ENCODE data around the gene TIGD6.

Gene TIGD6

DNA sequence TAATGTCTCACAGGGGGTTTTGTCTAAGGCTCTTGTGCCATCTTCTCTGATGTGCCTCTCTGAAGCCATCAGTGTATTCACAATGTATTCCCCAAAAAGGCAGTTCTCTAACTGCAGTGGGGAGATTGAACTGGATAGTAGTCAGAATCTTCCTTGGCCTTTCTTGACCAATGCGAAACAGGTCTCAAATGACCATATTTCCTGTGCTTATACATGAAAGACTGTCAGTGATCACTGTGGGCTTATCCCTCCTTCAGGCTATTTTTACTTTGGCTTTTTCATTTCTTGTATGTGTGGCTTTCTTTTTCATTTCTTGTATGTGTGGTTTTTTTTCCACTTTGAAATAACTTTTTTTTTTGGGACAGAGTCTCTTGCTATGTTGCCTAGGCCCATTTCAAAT, 19.8 kb upstream of the TIGD6 start:
- H3K27ac ChIP-seq: peak overlapping the region; percentile 74; the same call in 1 of the 2 replicates
- TF ChIP-seq, protein P1, sequence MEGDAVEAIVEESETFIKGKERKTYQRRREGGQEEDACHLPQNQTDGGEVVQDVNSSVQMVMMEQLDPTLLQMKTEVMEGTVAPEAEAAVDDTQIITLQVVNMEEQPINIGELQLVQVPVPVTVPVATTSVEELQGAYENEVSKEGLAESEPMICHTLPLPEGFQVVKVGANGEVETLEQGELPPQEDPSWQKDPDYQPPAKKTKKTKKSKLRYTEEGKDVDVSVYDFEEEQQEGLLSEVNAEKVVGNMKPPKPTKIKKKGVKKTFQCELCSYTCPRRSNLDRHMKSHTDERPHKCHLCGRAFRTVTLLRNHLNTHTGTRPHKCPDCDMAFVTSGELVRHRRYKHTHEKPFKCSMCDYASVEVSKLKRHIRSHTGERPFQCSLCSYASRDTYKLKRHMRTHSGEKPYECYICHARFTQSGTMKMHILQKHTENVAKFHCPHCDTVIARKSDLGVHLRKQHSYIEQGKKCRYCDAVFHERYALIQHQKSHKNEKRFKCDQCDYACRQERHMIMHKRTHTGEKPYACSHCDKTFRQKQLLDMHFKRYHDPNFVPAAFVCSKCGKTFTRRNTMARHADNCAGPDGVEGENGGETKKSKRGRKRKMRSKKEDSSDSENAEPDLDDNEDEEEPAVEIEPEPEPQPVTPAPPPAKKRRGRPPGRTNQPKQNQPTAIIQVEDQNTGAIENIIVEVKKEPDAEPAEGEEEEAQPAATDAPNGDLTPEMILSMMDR (conservative IDR thresholded peaks at IDR 0.05; ENCODE audit: low read depth): no peak
- CTCF ChIA-PET: no interaction called here
- no peak for DNase-seq (ENCODE audit: low spot score)
- POLR2A ChIA-PET (ENCODE audit: low non-redundant PET): no interaction called here

DNA sequence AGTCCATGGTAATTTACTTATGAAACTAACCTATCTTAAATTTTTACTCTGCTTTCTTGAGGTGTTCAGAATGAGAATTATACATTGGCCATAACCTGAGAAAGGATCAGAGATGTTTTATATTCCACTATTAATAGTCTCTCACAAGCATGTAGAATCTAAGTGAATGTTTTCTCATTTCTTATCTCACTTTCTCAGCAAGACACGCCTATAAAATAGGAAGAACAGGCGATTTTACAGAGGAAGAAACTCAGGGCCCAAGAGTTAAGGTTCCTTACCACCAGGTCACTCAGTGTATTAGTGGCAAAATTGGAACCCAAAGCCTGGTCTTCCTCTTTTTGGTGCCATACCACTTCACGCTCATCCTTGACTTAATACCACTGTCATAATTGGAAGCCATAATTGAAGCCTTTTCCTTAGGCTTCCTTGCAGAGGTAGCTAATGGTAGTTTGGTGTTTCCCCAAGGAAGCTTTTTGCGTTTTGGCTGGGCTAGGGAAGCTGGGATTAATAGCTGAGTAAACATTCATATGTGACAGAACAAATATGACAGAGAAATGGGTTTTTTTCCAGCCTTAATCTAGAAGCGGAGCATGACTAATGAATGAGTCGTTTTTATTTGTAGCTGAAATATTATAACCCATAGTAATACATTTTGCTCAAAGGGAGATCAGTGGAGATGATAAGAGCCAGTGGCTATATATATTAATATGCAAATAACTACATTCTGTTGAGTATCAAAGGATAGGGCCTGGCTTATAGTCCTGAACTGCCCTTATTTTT, 17.0 kb upstream of the TIGD6 start:
- POLR2A ChIA-PET (ENCODE audit: low non-redundant PET): no interaction called here
- no peak overlapping the region for H3K27ac ChIP-seq
- TF ChIP-seq, protein P1 (conservative IDR thresholded peaks at IDR 0.05; ENCODE audit: low read depth): no peak
- peak; percentile 73 for DNase-seq (ENCODE audit: low spot score)
- CTCF ChIA-PET: interaction anchor here (0.7 to 1.0 kb wide), 3 partner anchors 10 to 131 kb away, joined by 4 to 5 read pairs (median 5); no protein-coding TSS in a partner anchor

DNA sequence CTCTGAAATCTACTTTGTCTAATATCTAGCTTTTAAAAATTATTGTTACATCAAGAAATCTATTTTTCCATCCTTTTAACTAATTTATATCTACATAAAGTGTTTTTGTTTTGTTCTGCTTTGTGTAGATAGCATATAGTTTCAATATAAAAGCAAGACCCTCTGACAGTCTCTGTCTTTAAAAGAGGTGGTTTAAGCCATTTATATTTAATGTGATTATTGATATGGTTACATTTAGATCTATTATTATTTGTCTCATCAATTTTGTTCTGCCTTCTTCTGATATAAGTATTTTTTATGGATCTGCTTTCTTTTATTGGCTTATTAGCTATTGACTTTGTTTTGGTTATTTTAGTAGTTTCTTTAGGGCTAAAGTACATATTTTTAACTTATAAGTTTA, 16.1 kb upstream of the TIGD6 start:
- TF ChIP-seq, protein P1 (conservative IDR thresholded peaks at IDR 0.05; ENCODE audit: low read depth): no peak
- no peak for DNase-seq (ENCODE audit: low spot score)
- H3K27ac ChIP-seq: no peak overlapping the region
- ChIA-PET POLR2A (ENCODE audit: low non-redundant PET) (no interaction called here), CTCF (interaction anchor here (0.7 to 0.9 kb wide), 3 partner anchors 10 to 131 kb away, joined by 3 to 5 read pairs (median 4); partner anchors contain the start of gene TIGD6)

DNA sequence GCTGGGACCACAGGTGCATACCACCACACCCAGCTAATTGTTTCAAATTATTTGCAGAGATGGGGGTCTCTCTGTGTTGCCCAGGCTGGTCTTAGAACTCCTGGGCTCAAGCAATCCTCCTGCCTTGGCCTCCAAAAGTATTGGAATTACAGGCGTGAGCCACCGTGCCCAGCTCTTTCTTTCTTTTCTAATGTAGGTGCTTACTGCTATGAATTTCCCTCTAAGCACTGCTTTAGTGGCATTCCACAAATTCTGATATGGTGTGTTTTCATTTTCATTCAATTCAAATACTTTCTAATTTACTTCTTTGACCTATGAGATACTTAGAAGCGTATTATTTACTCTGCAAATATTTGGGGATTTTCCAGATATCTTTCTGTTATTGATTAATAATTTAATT, 15.0 kb upstream of the TIGD6 start:
- ChIA-PET POLR2A (ENCODE audit: low non-redundant PET) (no interaction called here), CTCF (interaction anchor here (0.6 kb wide), 1 partner anchor 70 kb away, joined by 4 read pairs; no protein-coding TSS in a partner anchor)
- no peak for DNase-seq (ENCODE audit: low spot score)
- H3K27ac ChIP-seq: no peak overlapping the region
- TF ChIP-seq, protein P1 (conservative IDR thresholded peaks at IDR 0.05; ENCODE audit: low read depth): no peak

DNA sequence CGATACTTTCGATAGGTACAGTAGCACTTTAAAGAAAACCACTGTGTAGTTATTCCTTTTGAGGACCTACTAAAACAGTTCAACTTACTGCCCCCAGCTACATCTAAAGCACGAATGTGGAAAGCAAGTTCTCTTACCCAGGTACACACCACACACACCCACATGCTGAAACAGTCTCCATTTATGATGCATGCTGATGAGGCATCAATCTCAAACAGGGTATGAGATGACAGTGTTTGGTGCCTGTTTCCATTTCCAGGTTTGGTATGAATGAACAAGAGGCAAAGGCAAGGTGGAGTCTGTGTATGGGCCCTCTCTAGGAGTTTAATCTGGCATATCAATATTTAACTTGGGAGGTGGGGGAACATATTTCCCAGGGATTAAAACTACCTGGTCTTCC, 14.0 kb upstream of the TIGD6 start:
- CTCF ChIA-PET: no interaction called here
- H3K27ac ChIP-seq: no peak overlapping the region
- no peak for DNase-seq (ENCODE audit: low spot score)
- POLR2A ChIA-PET (ENCODE audit: low non-redundant PET): no interaction called here
- TF ChIP-seq, protein P1 (conservative IDR thresholded peaks at IDR 0.05; ENCODE audit: low read depth): no peak

DNA sequence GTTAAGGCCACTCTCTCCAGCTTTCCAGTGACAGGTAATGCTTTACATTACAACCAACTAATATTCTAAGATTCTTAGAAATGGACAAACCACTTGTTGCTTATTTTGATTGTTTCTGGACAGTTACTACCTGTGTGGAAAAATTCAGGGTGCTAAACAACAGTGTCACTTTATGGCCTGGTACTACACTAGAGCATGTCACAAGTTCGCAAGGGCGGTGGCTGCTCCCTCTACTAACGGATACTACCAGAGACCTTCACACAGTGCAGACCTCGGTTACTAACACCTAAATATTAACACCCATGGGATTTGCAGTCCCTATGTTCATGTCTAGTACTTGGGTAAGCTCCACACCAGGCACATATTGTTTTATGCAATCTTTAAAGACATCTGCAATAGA, 13.5 kb upstream of the TIGD6 start:
- CTCF ChIA-PET: no interaction called here
- POLR2A ChIA-PET (ENCODE audit: low non-redundant PET): no interaction called here
- TF ChIP-seq, protein P1 (conservative IDR thresholded peaks at IDR 0.05; ENCODE audit: low read depth): no peak
- no peak overlapping the region for H3K27ac ChIP-seq
- DNase-seq (ENCODE audit: low spot score): no peak

All from RWPE1 (cell line).